HepG2 (cell line): ENCODE data around the gene RTN4. TPM values are rescaled to one million over a fixed set of nuclear protein-coding genes. Genes with fewer than 3 reads are reported as not detected.

Experiments used
- ATAC-seq: fragments of 200-7000 bp; cut with Tn5 transposase; 3 replicates; pipeline ENCODE4 v1.9.1; 2020; ENCODE audit warnings: mild to moderate bottlenecking, moderate library complexity
- BruUV-seq: library from RNA; stranded (reverse); fragments of 400-500 nt; replicated peaks from 2 replicates; lab custom pipeline; 2021; lab: Mats Ljungman, UMichigan
- CTCF ChIA-PET: fragments of 300-600 bp; formaldehyde crosslinking; extraction: SDS; loops from one replicate; lab custom pipeline; 2021; ENCODE audit warnings: low total read pairs, inconsistent platforms, low intra/inter-chr PET ratio; lab: Yijun Ruan, JAX
- POLR2A ChIA-PET: fragments of 350-600 bp; sonication (Branson Sonifier 250); formaldehyde crosslinking; loops from one replicate; lab custom pipeline; 2020; ENCODE audit warnings: antibody characterized with exemption, inconsistent platforms; lab: Yijun Ruan, JAX
- DNase-seq: peaks from one replicate; pipeline ENCODE4 v3.0.0-alpha.2; 2015; ENCODE audit warnings: low spot score
- FAIRE-seq: peaks from 3 replicates; lab custom pipeline; 2011; peaks lifted over from hg19 to GRCh38; lab: Jason Lieb, UNC
- H2AFZ ChIP-seq: one replicate; pipeline ENCODE4 v1.6.1; 2011; ENCODE audit warnings: low read length, inconsistent platforms
- H3K27ac ChIP-seq: fragments of 300-600 bp; 3 replicates; pipeline ENCODE4 v1.8.0; 2011; ENCODE audit warnings: mixed run types, mild to moderate bottlenecking, mixed read lengths, low read length, inconsistent platforms; ENCODE audit not compliant: insufficient read depth; ENCODE audit errors: extremely low read length
- H3K27me3 ChIP-seq, 2 experiments: fragments of 200-600 bp in 1 of 2; 2 replicates in 1 of 2; 3 replicates in 1 of 2; pipeline versions ENCODE4 v1.6.0 to v1.8.0; 2011; ENCODE audit warnings: low read length in 2 of 2, mild to moderate bottlenecking in 2 of 2, moderate library complexity in 2 of 2, inconsistent platforms in 1 of 2; ENCODE audit not compliant: insufficient read depth in 2 of 2, control insufficient read depth in 1 of 2
- H3K36me3 ChIP-seq, 2 experiments: fragments of 200-600 bp in 1 of 2; replicated peaks in 1 of 2; 2 replicates in 1 of 2; 3 replicates in 1 of 2; pipeline versions ENCODE4 v1.5.1 to v1.8.0; 2011; ENCODE audit warnings: low read length in 2 of 2, inconsistent platforms in 1 of 2; ENCODE audit not compliant: insufficient read depth in 2 of 2, control insufficient read depth in 1 of 2
- H3K4me1 ChIP-seq: 2 replicates; pipeline ENCODE4 v1.5.1; 2012; ENCODE audit warnings: low read length, inconsistent platforms; ENCODE audit not compliant: insufficient read depth
- H3K4me2 ChIP-seq: 2 replicates; pipeline ENCODE4 v1.6.0; 2011; ENCODE audit warnings: low read depth, low read length, inconsistent platforms
- H3K4me3 ChIP-seq, 3 experiments: fragments of 200-600 bp in 1 of 3; sonication (generic), shearing (Covaris generic) in 1 of 3; replicated peaks in 1 of 3; 2 replicates each; pipeline ENCODE4 v1.5.1; 2011 to 2016; ENCODE audit warnings: low read length in 3 of 3, inconsistent platforms in 2 of 3, low read depth in 2 of 3, mild to moderate bottlenecking in 2 of 3, control low read depth in 1 of 3, mixed read lengths in 1 of 3; ENCODE audit not compliant: insufficient read depth in 1 of 3
- H3K79me2 ChIP-seq: one replicate; pipeline ENCODE4 v1.6.1; 2011; ENCODE audit warnings: low read length, inconsistent platforms; ENCODE audit not compliant: insufficient read depth
- H3K9ac ChIP-seq: 2 replicates; pipeline ENCODE4 v1.6.0; 2011; ENCODE audit warnings: mild to moderate bottlenecking, low read depth, low read length, inconsistent platforms; ENCODE audit not compliant: insufficient read depth
- H3K9me3 ChIP-seq: 2 replicates; pipeline ENCODE4 v1.5.1; 2012; ENCODE audit warnings: mild to moderate bottlenecking, low read length
- H4K20me1 ChIP-seq: 2 replicates; pipeline ENCODE4 v1.6.0; 2011; ENCODE audit warnings: inconsistent platforms, mild to moderate bottlenecking, low read length, moderate library complexity; ENCODE audit not compliant: insufficient read depth
- MXI1 ChIP-seq: IDR thresholded peaks from 3 replicates; pipeline ENCODE4 v1.6.1; 2012; ENCODE audit warnings: low read depth, low read length, inconsistent platforms, borderline replicate concordance
- NFKB2 ChIP-seq: sonication (generic); formaldehyde crosslinking; IDR thresholded peaks from 2 replicates; pipeline ENCODE4 v1.4.0; 2020; ENCODE audit warnings: missing genetic modification reagents, borderline replicate concordance
- PLSCR1 ChIP-seq: sonication (generic); formaldehyde crosslinking; IDR thresholded peaks from 2 replicates; pipeline ENCODE4 v1.5.0; 2020; ENCODE audit warnings: missing genetic modification reagents, mild to moderate bottlenecking, borderline replicate concordance
- PRMT3 ChIP-seq: sonication (generic); formaldehyde crosslinking; IDR thresholded peaks from 2 replicates; pipeline ENCODE4 v1.8.1; 2022; ENCODE audit warnings: low read depth, mild to moderate bottlenecking, moderate library complexity, missing genetic modification reagents, borderline replicate concordance
- TRIM24 ChIP-seq: sonication (generic); formaldehyde crosslinking; IDR thresholded peaks from 2 replicates; pipeline ENCODE4 v1.8.0; 2022; ENCODE audit warnings: mild to moderate bottlenecking, missing genetic modification reagents
- ZBTB46 ChIP-seq: sonication (generic); formaldehyde crosslinking; IDR thresholded peaks from 2 replicates; pipeline ENCODE4 v1.4.0; 2020; ENCODE audit warnings: mild to moderate bottlenecking, missing genetic modification reagents, borderline replicate concordance
- ZNF577 ChIP-seq: sonication (generic); formaldehyde crosslinking; IDR thresholded peaks from 2 replicates; pipeline ENCODE4 v1.4.0; 2020; ENCODE audit warnings: mild to moderate bottlenecking, low read depth, missing genetic modification reagents, borderline replicate concordance
- WGBS: methylation state at CpG from one replicate; pipeline ENCODE4 v1.1.6; 2017; ENCODE audit warnings: low lambda C conversion rate; 5-methylcytosine and 5-hydroxymethylcytosine counted together
- in situ Hi-C: cut with HindIII; loops from 2 replicates; pipeline ENCODE4 v1.10.0; 2017; ENCODE audit warnings: low pct_unique_long_range_greater_than_20kb; ENCODE audit not compliant: extremely low pct_ligation_motif_present
- intact Hi-C: fragments of 100-400 bp; cut with micrococcal nuclease; formaldehyde crosslinking; loops from one replicate; pipeline ENCODE4 v1.10.0; 2022; ENCODE audit not compliant: unreplicated experiment
- polyA plus RNA-seq, 8 experiments: library from polyadenylated mRNA; depleted of rRNA in 3 of 8; stranded (reverse) in 7 of 8; unstranded in 1 of 8; fragments of >200 nt; fragmentation: Illumina TruSeq in 4 of 8; extraction: Trizol in 4 of 8; gene quantifications; 2 replicates each; pipeline versions ENCODE4 v1.2.1 to v1.2.3, GENCODE V29; 2011 to 2016; ENCODE audit warnings: low read depth in 4 of 8, missing spikeins in 1 of 8, mixed read lengths in 1 of 8; ENCODE audit not compliant: insufficient read depth in 1 of 8
- total RNA-seq, 5 experiments: library from RNA; depleted of rRNA; stranded (reverse); fragments of >200 nt; fragmentation: Illumina TruSeq; extraction: Trizol; gene quantifications; 2 replicates each; pipeline ENCODE4 v1.2.3, GENCODE V29; 2016; ENCODE audit warnings: low read depth in 1 of 5

Gene RTN4
- total and polyA plus RNA-seq, 2 of the 13 experiments (the other 11 are each of a cell fraction or from before 2014, with no cell fraction given), result 98.4 to 133 TPM

- H3K9ac ChIP-seq, result no peak overlapping the region
- H3K9me3 ChIP-seq, result no peaks in the 10 kb centered on the region
- no peak for TF ChIP-seq NFKB2 (CRISPR knock-in tag)
- TF ChIP-seq PRMT3, result no peak
- TF ChIP-seq TRIM24 (CRISPR knock-in tag), result no peak
- no peak for TF ChIP-seq ZNF577 (CRISPR knock-in tag)
- TF ChIP-seq ZBTB46 (CRISPR knock-in tag), result no peak
- TF ChIP-seq PLSCR1, result no peak
- TF ChIP-seq MXI1, result no peak
- no peaks in the 10 kb centered on the region for H4K20me1 ChIP-seq
- no peak overlapping the region for H3K4me2 ChIP-seq
- DNase-seq (no peak), FAIRE-seq (no peak), ATAC-seq (no peak)
- no peaks in the 10 kb centered on the region for H3K79me2 ChIP-seq
- CTCF ChIA-PET, result no interaction called here
- H3K27ac ChIP-seq, result no peak overlapping the region
- in situ Hi-C loops, result no loop called here
- intact Hi-C loops, result no loop called here
- no peak overlapping the region for H3K4me3 ChIP-seq
- H3K36me3 ChIP-seq, result 0 out of 5 replicates have a peak, but pooled peaks cover 0 to 1% of the 10 kb centered on the region in 2 experiments
- 100% methylated on average over 3 of the region's 3 CpGs for WGBS
- POLR2A ChIA-PET, result no interaction called here
- H2AFZ ChIP-seq, result no peak overlapping the region
- peaks cover 15% of the 10 kb centered on the region for H3K4me1 ChIP-seq
- H3K27me3 ChIP-seq, result no peaks in the 10 kb centered on the region
- no TSS peak for BruUV-seq
These were observed 95.4 kb downstream of the RTN4 start for GRCh38 chr2:54954705-54955357.
